Memory B cell (primary cell): ENCODE data around the gene PRKCE.

Source experiments
- ATAC-seq: fragments of 150-1000 bp; cut with Tn5 transposase; 2 replicates; pipeline ENCODE4 v1.10.0; 2021; ENCODE audit warnings: low read depth, mild to moderate bottlenecking, moderate library complexity
- DNase-seq, 2 donors: peaks; one replicate each; pipeline ENCODE4 v3.0.0; 2022; ENCODE audit warnings: low spot score in 2 of 2
- H3K27ac Mint-ChIP-seq: one replicate; pipeline ENCODE4 v1.8.0; 2022; ENCODE audit warnings: mild to moderate bottlenecking, moderate library complexity, mixed read lengths
- H3K27me3 Mint-ChIP-seq: one replicate; pipeline ENCODE4 v1.8.0; 2022; ENCODE audit warnings: mixed read lengths
- H3K36me3 Mint-ChIP-seq: one replicate; pipeline ENCODE4 v1.8.0; 2022; ENCODE audit warnings: mild to moderate bottlenecking, mixed read lengths
- H3K4me1 Mint-ChIP-seq: one replicate; pipeline ENCODE4 v1.8.0; 2022; ENCODE audit warnings: mixed read lengths
- H3K4me3 Mint-ChIP-seq: one replicate; pipeline ENCODE4 v1.8.0; 2022; ENCODE audit warnings: mild to moderate bottlenecking, moderate library complexity, mixed read lengths
- H3K9me3 Mint-ChIP-seq: one replicate; pipeline ENCODE4 v1.8.0; 2022; ENCODE audit warnings: mixed read lengths

Gene PRKCE

DNA sequence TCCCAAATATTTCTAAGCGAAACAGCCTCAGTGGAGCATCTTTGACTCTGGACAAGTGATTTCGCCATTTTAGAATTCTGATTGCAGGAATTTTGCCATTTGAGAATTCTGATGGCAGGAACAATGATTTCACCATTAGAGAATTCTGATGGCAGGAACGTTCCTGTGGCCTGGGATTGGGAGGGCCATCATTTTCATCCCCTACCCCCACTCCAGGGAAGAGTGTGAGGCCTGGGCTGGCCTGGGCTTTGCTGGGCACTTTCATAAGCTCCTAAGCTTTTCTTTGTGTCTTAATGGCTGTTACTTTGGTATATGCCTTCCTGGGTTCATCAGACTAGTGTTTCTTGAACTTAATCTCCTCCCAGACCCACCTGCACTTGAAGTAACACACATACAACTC lies 516.4 kb downstream of the PRKCE start:
- Mint-ChIP-seq H3K4me1 (no peaks in the 10 kb centered on the region), H3K4me3 (no peak overlapping the region), H3K9me3 (no peaks in the 10 kb centered on the region), H3K27me3 (no peaks in the 10 kb centered on the region), H3K36me3 (peaks cover 29% of the 10 kb centered on the region), H3K27ac (no peak overlapping the region)
- ATAC-seq, result no peak
- DNase-seq, result no peak

DNA sequence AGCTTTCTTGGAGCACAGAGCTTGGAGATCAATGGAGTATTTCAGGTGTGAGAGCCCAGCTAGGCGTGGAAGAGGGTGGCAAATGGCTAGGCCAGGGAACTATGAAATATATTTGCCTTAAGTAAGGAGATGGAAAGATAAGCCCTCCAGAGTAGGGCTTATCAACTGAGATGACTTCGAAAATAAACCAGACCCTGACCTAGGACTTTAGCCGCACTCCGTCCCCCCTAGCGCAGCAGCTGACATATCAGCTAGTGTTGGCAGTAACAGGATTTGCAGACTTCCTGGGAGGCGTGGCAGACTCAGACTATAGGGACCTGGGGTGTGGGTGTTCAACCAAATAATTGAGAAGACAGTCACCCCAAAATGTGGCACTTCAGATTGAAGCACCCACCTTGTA lies 518.0 kb downstream of the PRKCE start:
- peaks cover 22% of the 10 kb centered on the region for H3K36me3 Mint-ChIP-seq
- DNase-seq (no peak), ATAC-seq (no peak)
- H3K4me1 Mint-ChIP-seq, result no peaks in the 10 kb centered on the region
- no peaks in the 10 kb centered on the region for H3K27me3 Mint-ChIP-seq
- no peak overlapping the region for H3K4me3 Mint-ChIP-seq
- no peaks in the 10 kb centered on the region for H3K9me3 Mint-ChIP-seq
- no peak overlapping the region for H3K27ac Mint-ChIP-seq

DNA sequence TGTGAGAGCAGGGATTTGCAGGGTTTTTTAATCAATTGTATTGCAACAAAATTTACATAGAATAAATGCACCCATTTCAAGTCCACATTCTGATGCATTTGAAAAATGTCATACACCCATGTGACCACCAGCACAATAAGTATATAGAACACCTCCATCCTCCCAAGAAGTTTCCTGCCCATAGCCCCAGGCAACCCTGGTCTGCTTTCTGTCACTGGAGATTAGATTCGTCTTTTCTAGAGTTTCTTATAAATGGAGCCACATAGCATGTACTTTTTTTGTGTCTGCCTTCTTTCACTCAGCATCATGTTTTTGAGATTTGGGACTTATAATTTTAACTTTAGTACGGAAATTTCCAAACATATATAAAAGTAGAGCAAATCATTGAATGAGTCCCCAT lies 518.6 kb downstream of the PRKCE start:
- H3K36me3 Mint-ChIP-seq, result peaks cover 21% of the 10 kb centered on the region
- no peaks in the 10 kb centered on the region for H3K4me1 Mint-ChIP-seq
- DNase-seq, result no peak
- H3K27me3 Mint-ChIP-seq, result no peaks in the 10 kb centered on the region
- H3K9me3 Mint-ChIP-seq, result no peaks in the 10 kb centered on the region
- no peak overlapping the region for H3K4me3 Mint-ChIP-seq
- ATAC-seq, result no peak
- no peak overlapping the region for H3K27ac Mint-ChIP-seq

DNA sequence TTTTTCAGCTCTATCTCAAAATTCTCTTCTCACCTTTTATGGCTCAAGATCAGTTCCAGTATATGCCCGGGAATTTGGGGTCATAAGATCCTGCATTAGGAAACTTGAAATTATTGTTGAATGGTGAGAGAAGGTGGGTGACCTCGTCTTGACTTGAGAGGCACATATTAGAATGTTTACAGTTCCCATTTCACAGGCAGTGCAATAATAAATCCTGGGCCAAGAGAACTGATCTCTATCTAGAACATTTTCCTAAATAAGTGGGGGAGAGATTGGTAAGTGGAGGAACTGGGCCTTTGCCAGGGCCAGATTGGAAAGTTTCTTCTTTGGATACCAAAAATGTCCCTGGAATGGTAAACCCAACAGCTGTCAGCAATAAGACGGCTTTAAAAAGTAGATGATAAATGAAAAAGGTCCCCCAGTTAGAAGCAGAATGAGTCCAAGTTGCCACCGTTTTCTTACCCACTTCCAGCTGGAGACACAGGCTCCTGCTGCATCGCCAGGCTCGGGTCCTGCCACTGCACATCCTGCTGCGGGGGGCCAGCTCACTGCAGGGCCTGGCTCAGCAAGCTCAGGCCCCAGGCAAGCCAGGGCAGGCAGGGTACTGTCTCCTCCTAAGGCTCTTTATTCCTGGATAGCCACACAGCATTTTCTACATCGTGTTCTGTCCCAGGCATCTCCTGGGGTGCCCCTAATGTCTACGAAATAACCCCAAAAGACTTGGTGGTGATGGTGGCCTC lies 519.3 kb downstream of the PRKCE start:
- H3K36me3 Mint-ChIP-seq, result peaks cover 17% of the 10 kb centered on the region
- no peak for DNase-seq
- H3K27ac Mint-ChIP-seq, result no peak overlapping the region
- no peaks in the 10 kb centered on the region for H3K9me3 Mint-ChIP-seq
- H3K4me1 Mint-ChIP-seq, result no peaks in the 10 kb centered on the region
- ATAC-seq, result no peak
- H3K27me3 Mint-ChIP-seq, result no peaks in the 10 kb centered on the region
- no peak overlapping the region for H3K4me3 Mint-ChIP-seq

DNA sequence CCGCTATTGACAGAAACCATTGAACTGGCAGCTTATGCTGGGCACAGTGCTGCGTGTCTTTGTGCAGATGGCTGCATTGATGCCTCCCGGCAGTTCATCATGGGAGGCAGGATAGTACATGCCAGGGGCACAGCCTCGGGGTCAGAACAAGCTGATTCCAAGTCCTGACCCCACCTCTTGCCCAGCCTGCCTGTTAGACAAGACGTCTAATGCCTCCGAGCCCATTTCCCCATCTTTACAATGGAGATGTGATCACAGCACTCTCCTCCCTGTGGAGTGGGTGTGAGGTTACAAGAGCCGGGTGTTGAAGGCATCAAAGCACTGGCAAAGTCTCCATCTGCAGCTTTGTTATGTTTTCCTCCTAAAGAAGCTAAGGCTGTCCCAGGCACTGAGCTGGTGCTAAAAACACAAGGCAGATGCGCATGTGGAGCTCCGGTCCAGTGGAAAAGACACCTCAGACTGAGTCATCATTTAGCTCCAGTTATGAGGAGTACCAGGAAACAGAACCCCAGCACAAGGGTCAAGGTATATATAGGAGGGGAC lies 520.0 kb downstream of the PRKCE start:
- no peak overlapping the region for H3K4me3 Mint-ChIP-seq
- H3K4me1 Mint-ChIP-seq, result no peaks in the 10 kb centered on the region
- ATAC-seq (no peak), DNase-seq (no peak)
- peaks cover 14% of the 10 kb centered on the region for H3K36me3 Mint-ChIP-seq
- no peaks in the 10 kb centered on the region for H3K27me3 Mint-ChIP-seq
- no peak overlapping the region for H3K27ac Mint-ChIP-seq
- no peaks in the 10 kb centered on the region for H3K9me3 Mint-ChIP-seq

DNA sequence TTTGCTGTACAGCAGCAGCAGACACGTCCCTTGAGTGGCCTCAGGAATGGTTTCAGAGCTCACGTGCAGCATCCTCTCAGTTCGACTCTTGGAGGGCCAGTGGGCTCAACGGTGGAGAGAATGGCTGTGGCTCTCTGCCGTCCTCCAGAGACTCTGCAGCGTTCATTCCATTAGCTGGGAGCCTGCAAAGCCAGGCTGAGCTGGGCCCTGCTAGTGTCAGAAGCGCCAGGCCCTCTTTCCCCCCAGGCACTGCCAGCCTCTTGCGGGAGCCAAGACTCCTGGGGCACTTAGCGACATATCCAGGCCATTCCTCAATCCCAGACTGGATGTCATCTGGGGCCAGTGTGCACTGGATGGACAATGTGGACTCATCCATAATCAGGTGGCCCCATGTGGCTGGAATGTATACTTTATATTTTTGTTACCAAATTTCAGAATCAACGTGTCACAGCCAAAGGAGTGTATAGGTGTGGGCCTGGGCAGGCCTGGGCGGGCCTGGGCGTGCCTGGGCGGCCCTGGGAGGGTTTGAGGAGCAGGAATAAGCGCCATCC lies 520.6 kb downstream of the PRKCE start:
- DNase-seq, result no peak
- no peaks in the 10 kb centered on the region for H3K27me3 Mint-ChIP-seq
- peaks cover 13% of the 10 kb centered on the region for H3K36me3 Mint-ChIP-seq
- no peaks in the 10 kb centered on the region for H3K4me1 Mint-ChIP-seq
- ATAC-seq, result no peak
- no peak overlapping the region for H3K4me3 Mint-ChIP-seq
- no peaks in the 10 kb centered on the region for H3K9me3 Mint-ChIP-seq
- H3K27ac Mint-ChIP-seq, result no peak overlapping the region

DNA sequence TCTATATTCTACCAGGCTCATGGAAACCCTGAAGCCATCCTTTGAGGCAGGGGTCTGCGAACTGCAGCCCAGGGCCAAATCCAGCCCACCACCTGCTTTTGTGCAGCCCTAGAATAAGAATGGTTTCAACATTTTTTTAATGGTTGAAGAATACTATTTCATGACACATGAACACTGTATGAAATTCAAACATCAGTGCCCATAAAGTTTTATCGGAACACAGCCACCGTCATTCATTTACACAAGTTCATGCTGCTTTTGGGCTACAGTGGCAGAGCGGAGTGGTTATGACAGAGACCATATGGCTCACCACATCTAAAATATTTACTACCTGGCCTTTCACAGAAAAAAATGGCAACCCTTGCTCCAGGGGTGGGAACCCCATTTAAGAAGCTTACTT lies 521.6 kb downstream of the PRKCE start:
- H3K27me3 Mint-ChIP-seq, result no peaks in the 10 kb centered on the region
- DNase-seq (no peak), ATAC-seq (no peak)
- H3K27ac Mint-ChIP-seq, result no peak overlapping the region
- no peak overlapping the region for H3K4me3 Mint-ChIP-seq
- H3K4me1 Mint-ChIP-seq, result no peaks in the 10 kb centered on the region
- H3K36me3 Mint-ChIP-seq, result peaks cover 13% of the 10 kb centered on the region
- H3K9me3 Mint-ChIP-seq, result no peaks in the 10 kb centered on the region

DNA sequence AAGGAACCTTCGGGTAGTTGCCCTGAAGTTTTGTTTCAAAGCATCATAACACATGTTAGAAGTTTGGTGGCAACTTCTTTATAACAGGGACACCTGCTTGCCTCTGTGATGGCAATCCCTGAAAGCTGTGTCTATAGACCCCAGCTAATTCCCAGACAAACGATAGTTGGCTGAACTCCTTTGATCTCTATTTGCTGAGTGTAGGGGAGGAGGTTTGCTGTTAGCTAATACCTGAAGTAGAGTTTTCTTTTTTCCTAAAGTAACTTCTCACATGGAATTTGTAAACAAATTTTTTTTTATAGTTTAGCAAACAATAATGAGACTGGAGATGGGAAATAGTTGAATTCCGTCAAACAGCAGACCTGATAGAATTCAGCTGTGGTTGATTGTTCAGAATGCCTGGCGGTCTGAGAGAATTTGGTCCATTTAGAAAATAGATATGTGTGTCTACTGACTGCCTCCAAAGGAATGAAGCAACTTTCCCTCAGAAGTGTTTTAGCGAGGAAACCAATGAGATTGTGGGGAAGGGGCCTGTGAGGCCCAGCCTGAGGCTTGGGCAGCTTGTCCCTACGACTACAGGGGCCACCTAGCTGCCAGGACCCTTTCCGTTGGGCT lies 522.3 kb downstream of the PRKCE start:
- Mint-ChIP-seq H3K27ac (no peak overlapping the region), H3K9me3 (no peaks in the 10 kb centered on the region), H3K4me1 (peaks cover 2% of the 10 kb centered on the region), H3K27me3 (no peaks in the 10 kb centered on the region), H3K36me3 (peaks cover 10% of the 10 kb centered on the region), H3K4me3 (no peak overlapping the region)
- no peak for DNase-seq
- no peak for ATAC-seq

DNA sequence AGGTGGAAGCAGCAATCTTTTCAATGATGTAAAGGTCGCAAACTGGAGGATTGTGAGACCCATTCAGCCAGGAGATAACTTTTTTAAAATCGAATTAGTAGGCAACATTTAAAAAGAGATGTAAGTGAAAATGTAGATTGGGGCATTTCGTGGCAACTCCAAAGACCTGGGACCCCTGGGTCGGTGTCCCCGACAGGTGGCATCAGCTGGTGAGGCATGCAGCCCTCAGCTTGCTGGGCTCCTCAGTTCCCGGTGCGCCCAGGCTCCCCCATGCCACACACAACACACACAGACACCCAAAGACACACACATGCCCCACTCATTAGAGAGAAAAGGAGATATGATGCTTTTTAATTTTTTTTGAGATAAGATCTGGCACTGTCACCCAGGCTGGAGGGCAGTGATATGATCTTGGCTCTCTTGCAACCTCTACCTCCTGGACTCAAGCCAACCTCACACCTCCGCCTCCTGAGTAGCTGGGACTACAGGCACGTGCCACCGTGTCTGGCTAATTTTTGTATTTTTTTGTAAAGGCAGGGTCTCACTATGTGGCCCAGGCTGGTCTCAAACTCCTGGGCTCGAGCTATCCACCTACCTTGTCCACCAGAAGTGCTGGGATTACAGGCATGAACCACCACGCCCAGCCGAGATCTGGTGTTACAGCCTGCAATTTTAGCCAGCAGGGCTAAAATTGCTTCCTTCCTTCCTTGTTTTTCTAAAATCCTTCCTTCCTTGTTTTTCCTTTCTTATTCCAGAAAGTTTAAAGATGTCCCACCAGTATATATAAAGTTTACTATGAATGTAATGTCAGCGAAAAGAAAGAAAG lies 523.1 kb downstream of the PRKCE start:
- H3K4me1 Mint-ChIP-seq, result peaks cover 5% of the 10 kb centered on the region
- DNase-seq, result no peak
- no peak overlapping the region for H3K27ac Mint-ChIP-seq
- ATAC-seq, result no peak
- no peaks in the 10 kb centered on the region for H3K9me3 Mint-ChIP-seq
- H3K27me3 Mint-ChIP-seq, result no peaks in the 10 kb centered on the region
- peaks cover 11% of the 10 kb centered on the region for H3K36me3 Mint-ChIP-seq
- no peak overlapping the region for H3K4me3 Mint-ChIP-seq

DNA sequence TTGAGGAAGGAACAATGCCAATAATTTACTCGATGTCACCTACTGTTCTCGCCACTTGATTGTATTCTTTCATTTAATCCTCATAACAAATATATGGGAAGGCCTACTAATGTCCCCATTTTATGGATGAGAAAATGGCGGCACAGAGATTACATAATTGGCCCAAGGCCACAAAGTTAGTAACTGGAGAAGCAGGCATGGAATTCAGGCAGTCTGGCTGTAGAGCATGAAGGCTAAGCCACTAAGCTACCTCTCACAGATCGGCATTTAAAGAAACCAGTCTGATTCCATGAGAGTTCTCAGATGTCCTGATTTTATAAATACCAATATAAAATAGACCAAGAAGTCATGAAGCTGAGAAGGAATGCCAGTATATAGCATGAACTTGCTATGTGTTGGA lies 523.9 kb downstream of the PRKCE start:
- H3K27ac Mint-ChIP-seq, result no peak overlapping the region
- ATAC-seq, result no peak
- H3K4me3 Mint-ChIP-seq, result no peak overlapping the region

DNA sequence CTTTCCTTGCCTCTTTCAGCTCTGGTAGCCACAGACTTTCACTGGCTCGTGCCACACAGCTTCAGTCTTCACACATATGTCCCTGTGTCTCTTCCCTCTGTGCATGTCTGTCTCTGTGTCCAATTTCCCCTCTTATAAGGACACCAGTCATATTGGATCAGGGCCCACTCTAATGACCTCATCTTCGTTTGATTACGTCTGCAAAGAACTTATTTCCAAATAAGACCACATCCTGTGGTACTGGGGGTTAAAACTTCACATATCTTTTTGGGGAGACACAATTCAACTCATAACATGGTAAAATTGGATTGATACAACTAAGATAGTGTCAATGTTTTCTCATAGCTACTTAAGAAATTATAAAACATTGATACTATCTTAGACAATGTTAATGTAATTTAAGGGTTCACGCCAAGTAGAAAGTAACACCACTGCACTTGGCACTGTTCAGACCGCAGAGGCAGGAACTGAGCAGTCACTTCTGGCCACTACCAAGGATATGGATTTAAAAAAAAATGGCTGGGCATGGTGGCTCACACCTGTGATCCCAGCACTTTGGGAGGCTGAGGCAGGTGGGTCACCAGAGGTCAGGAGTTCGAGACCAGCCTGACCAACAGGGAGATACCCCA lies 526.1 kb downstream of the PRKCE start:
- no peak for DNase-seq

More for the DNA sequence above, 523.9 kb downstream of the PRKCE start:
- Mint-ChIP-seq H3K36me3 (peaks cover 12% of the 10 kb centered on the region), H3K9me3 (no peaks in the 10 kb centered on the region), H3K27me3 (no peaks in the 10 kb centered on the region), H3K4me1 (peaks cover 5% of the 10 kb centered on the region)
- no peak for DNase-seq

DNA sequence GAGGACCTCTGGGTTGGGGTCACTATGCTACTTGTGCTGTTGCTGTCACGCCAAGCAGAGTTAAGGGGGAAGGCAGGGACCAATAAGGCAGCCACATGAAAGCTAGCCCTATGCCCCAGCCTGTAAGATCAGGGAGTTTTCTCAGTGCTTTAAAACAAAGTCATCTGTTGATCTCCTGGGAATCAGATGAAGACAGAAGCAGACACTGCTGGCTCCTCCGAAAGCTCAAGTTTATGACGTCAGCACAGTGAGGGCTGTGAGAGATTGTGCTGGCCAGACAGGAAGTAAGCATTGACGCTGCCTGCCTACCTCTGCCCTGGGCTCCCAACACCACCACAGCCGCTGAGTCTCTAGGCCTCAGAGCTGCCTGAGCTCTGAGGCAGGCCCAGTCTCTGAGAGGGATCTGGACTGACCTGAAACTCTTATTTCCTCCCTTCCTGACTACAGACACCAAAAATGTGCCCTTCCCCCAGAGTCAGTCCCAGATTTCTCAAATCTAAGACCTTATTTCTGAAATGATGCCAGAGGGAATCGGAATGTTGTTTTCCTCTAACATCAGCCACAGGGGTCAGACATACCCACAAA lies 527.7 kb downstream of the PRKCE start:
- peak; percentile 74 for ATAC-seq
- Mint-ChIP-seq H3K27ac (no peak overlapping the region), H3K27me3 (no peaks in the 10 kb centered on the region), H3K4me3 (no peak overlapping the region), H3K9me3 (no peaks in the 10 kb centered on the region), H3K36me3 (peaks cover 29% of the 10 kb centered on the region), H3K4me1 (peaks cover 5% of the 10 kb centered on the region)
- no peak for DNase-seq

More for the DNA sequence above, 526.1 kb downstream of the PRKCE start:
- Mint-ChIP-seq H3K4me3 (no peak overlapping the region), H3K9me3 (no peaks in the 10 kb centered on the region), H3K36me3 (peaks cover 19% of the 10 kb centered on the region), H3K27ac (no peak overlapping the region), H3K27me3 (no peaks in the 10 kb centered on the region), H3K4me1 (peaks cover 5% of the 10 kb centered on the region)
- ATAC-seq, result no peak

DNA sequence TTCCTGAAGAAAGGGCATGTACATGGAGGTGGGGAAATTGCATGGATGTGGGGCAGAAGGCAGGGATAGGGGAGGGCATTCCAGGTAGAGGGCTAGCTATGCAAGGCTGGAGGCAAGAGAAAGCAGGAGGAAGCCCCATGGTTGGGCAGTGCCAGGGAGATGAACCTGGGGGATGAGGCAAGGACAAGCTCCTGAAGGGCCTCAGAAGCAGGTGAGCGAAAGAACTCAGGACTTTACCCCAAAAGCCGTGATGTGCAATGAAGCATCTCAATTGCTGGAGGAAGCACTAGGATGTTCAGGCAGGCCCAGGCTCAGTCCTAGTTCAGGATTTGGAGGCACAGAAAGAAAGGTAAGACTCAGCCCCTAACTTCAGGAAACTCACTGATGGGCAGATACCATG lies 528.7 kb downstream of the PRKCE start:
- Mint-ChIP-seq H3K4me1 (peaks cover 5% of the 10 kb centered on the region), H3K9me3 (no peaks in the 10 kb centered on the region), H3K4me3 (no peak overlapping the region), H3K27me3 (no peaks in the 10 kb centered on the region), H3K27ac (peak overlapping the region; percentile 10), H3K36me3 (peaks cover 40% of the 10 kb centered on the region)
- DNase-seq (no peak), ATAC-seq (no peak)
